Myocyte (in vitro differentiated cells): ENCODE results near the gene ITFG1. TPM values are rescaled to one million over a fixed set of nuclear protein-coding genes. Genes with fewer than 3 reads are reported as not detected.

Source experiments
- DNase-seq: peaks from one replicate; pipeline ENCODE4 v3.0.0-alpha.2; 2012; ENCODE audit warnings: low read depth
- polyA plus RNA-seq: library from polyadenylated mRNA; unstranded; fragments of >200 nt; gene quantifications from one replicate; pipeline ENCODE4 v1.2.1, GENCODE V29; 2012; ENCODE audit warnings: missing spikeins
- total RNA-seq: library from RNA; depleted of rRNA; stranded (reverse); fragments of >200 nt; gene quantifications from 2 replicates; pipeline ENCODE4 v1.2.3, GENCODE V29; 2014

The ITFG1 gene
- 78.4 and 97.2 TPM in 2 replicates for total RNA-seq
- 63.9 TPM for polyA plus RNA-seq

DNA sequence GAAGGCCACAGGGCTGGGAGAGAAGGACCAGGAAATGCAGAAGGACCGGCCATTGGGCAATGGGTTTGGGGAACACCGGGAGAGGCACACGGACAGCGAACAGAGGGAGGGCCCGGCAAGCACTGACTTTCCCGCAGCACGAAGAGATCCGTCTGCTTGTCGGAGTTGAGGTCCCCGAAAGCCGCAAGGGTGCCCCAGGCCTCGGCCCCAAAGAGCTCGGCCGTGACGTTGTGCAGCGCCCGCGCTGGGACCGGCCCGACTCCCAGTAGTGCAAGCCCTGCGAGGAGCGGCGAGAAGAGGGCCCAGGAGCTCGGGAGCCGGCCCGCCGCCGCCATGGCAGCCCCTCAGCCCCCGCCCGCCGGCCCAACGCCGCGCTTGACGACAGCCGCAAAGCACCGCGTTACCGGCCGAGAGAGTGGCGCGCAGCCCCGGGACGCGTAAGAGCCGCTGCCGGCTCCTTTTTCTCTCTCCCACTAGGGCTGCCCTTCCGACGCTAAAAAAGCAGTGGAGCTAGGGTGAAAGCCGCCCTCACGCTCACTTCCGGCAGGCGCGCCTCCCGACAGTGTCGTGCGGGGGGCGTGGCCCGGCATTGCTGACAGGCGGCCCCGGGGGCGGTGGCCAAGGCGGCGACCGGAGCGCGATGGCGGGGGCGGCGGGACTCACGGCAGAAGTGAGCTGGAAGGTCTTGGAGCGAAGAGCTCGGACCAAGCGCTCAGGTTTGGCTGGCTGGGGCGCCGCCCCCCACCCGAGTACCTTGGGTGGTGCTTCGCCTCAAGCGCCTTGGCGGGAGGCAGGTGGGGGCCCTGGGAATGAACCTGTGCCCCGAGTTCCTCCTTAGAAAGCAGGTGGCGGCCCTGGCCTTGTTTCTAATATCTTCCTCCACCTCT, at the start of gene ITFG1, which contains the start of gene PHKB:
TSS of gene ITFG1 (minus strand) at position 353 of the 887 bp plus-strand sequence. CDS start at position 335, 18 bp downstream.
TSS of gene PHKB (plus strand) at position 621 of the 887 bp plus-strand sequence. CDS start at position 641, 20 bp downstream.
- DNase-seq = peak; percentile 93

DNA sequence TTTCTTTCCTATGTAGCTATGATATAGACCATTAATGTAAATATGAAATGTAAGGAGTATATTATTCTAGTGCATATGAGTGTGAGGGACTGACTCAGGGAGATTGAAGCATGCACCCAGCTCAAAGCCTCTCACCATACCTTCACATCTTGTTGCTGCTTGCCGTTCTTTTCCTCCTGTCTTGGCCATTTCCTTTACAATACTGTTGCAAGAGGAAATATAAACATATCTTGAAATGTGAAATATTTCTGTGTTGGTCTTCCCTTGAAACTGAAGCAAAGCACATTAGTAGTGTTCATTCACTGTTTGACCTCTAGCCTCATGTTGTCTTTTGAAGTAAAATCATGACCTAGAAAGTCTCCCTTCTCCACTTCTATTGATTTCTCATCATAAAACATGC, 46.8 kb upstream of the ITFG1 start:
- no peak for DNase-seq

DNA sequence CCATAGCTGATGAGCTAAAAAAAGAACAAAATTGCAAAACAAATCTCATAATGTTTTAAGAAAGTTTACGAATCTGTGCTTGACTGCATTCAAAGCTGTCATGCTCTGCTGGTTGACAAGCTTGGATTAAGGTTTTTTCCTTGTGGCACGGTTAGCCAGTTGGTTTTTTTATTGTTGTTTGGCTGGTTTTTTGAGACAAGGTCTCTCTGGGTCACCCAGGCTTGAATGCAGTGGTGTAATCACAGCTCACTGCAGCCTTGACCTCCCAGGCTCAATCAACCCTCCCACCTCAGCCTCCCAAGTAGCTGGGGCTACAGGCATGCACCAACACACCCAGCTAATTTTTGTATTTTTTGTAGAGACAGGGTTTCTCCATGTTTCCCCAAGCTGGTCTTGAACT, 45.9 kb upstream of the ITFG1 start:
- DNase-seq = no peak

DNA sequence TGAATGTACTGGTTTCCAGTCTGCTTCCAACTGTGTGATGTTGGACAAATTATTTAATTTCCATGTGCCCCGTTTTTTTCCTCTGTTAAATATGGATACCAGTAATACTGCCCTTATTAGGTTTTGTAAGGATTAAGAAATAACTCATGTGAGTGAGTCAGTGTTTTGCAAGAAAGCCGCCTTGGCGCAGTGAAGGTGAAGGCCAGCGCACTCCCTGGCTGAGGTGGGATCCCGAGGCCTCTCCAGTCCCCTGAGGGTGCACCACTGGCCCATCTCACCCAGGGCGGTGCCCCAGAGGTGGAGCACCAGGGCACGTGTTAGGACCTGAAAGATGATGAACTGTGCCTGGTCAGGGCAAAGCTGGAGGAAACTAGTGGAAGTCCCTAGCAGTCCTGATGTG, 43.7 kb upstream of the ITFG1 start:
- DNase-seq = no peak

DNA sequence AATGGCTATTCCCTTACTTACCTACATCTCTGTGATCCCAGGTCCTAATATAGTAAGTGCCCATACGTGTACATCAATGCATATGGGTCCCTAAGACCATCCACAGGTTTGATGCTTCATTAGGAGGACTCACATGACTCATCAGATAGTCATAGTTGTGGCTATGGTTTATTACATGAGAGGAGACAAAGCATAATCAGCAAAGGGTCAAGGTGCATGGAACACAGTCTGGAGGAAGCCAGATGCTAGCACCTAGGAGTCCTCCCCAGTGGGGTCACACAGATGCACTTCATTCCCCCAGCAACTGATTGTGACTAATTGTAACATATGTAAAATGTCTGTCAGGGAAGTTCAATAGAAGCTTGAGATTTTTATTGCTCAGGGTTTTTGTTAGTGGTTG, 43.1 kb upstream of the ITFG1 start:
- no peak for DNase-seq

DNA sequence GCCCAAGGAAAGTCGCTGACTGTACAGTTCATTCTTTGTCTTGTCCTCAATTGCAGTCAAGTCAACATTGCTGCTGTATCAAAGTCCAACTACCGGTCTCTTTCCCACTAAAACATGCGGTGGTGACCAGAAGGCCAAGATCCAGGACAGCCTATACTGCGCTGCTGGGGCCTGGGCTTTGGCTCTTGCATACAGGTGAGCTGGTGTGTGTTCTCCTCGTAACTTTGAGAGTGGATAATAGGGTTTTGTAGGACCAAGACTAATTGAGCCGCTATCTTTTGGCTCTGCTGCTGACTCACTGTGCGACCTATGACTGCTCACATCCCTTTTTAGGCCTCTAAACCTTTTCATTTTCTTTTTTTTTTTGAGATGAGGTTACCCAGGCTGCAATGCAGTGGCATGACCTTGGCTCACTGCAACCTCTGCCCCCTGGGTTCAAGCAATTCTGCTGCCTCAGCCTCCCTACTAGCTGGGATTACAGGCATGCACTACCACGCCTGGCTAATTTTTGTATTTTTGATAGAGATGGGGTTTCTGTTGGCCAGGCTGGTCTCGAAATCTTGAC, 38.9 kb upstream of the ITFG1 start:
- no peak for DNase-seq

DNA sequence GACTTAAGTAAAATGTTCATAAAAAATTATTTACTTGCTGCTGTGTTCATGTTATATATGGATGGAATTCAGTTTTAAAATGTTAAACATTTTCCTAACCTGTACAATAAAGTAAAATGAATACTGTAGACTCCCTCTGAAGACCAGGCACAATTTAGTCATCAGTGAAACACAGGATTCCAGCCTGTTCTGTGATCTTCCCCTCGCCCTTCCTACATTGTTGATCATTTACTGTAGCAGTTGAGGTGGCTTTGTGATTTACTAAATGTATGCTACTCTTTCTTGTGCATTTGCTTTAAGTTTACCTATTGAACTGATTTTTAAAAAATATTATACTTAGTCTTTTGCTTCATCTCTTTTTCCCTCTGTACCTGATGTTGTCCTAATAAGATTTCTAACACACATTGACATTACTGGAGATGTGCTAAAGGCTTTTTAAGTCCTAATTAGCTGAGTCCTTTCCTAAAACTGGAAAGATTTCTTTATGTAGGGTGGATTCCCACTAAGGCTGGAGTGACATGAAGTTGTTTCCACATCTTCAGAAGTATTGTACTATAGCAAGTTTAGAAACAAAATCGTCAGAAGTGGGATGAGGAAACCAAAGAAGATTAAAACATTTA, 38.3 kb upstream of the ITFG1 start:
- no peak for DNase-seq

DNA sequence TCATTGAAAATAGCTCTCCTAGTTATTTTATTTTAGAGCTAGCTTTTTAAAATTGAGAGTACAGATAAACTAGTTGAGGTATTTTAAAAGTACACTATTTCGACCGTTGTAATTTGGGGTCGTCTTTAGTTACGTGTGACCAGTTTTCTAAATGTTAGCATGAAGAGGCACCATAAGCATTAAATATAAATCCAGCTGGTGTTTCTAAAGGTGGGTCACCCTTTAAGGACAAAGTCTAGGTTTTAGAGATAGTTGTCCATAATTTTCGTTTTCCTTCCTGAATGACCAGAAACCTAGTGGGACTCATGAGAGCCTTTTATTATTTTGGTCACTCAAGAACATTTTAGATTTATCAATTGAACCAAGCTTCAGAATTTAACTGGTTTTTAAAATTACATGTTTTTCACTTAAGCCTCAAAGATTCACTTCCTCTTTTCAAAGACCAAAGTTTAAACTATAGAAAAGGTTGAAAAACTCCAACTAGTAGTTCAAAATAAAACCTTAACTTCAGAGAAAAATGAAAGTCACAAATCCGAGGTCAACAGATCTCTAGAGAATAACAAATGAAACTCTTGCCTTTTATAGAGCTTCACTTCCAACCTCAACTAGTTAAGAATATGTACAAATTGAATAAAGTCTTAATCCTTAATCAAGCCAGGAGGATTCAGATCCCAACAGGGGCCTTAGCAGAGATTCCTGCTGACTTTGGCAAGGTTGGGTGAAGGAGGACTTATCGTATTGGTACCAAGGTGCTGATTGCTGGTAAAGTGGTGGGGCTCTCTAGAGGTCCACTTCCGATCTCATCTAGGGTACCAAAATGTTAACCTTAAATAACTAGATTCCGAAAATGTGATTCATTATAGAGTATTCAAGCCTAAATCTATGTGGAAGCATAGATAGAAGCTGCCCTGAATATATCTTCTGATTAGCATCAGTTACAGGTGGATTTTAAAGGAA, 32.8 kb upstream of the ITFG1 start:
- no peak for DNase-seq

DNA sequence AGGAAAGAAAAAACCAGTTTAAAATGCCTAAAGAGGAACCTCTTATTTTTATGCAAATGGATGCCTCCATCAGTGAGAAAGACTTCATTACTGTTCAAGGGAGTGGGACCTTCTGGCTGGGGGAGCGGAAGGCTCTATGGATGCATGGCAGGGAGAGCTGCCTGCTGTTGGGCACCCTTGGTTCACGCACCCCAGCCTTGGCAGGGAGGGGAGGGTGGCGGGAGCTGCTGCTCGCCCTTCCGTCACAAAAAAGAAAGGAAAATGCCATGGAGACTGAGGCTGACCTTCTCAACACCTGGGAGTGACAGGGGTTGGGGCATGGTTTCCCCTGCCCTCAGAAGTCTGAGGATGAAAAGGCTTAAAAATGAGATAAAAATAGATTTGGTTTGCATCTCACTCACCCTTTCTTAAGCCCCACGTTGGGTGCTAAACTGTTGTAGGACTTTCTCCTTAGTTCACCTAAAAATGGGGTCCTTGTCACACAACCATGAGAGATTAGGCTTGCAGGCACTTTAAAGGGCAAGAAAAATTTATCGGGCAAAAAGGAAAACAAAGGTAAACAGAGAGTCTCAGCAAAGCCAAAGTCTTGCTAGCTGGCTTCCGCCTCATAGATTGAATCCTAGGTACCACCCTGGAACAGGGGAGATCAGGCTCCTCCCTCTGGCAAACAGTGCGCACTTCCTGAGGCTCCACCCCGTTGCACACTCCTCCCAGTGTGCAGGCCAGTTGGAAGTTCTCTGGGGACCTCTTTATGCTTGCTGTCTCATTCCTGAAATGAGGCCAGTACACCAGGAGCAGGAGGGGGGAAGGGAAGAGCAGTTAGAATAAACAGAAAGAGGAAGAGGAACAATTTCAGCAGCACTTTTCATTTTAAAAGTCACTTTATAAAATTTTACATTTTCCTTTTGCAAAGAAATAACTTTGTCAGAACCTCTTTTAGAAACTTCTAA, 31.8 kb upstream of the ITFG1 start:
- DNase-seq = peak; percentile 47

DNA sequence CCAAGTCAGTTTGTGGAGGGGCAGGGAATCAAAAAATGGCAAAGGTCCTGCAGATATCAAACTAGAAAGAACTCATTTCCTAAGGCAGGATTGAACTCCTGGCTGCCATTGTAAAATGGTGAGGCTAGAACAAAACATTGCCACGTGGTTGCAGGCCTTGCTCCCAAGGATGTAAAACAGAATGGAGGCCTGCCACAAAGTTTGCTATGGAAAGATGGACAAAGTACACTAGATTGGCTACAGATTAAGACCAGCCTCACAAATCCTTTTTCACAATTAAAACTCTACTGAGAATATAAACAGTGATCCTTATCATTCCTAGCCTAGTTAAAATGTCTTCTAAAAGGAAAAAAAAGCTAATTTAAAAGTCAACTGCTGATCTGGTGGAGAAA, 31.2 kb upstream of the ITFG1 start:
- DNase-seq = no peak

DNA sequence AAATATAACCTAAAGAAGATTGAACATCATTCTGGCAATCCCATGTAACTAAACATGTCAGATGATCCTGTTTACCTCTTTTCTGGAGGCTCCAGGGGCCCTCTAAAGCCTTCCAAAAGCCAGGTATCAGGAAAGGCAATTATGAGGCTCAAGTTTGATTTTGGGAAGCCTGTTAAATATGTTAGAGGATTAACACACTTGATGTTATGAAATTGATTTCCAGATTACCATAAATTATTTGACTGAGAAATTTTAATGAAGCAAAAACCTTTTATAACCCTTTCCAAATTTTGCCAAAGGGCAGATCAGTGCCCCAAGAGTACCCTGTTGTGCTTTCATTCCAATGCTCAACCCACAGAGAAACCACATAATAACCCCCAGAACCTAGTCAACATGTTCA, 29.6 kb upstream of the ITFG1 start:
- DNase-seq = no peak

DNA sequence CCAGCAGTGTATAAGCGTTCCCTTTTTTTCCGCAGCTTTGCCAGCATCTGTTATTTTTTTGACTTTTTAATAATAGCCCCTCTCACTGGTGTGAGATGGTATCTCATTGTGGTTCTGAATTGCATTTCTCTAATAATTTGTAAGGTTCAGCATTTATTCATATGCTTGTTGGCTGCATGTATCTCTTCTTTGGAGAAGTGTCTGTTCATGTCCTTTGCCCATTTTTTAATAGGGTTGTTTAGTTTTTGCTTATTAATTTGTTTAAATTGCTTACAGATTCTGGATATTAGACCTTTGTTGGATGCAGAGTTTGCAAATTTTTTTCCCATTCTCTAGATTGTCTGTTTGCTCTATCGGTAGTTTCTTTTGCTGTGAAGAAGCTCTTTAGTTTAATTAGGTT, 27.2 kb upstream of the ITFG1 start:
- no peak for DNase-seq

DNA sequence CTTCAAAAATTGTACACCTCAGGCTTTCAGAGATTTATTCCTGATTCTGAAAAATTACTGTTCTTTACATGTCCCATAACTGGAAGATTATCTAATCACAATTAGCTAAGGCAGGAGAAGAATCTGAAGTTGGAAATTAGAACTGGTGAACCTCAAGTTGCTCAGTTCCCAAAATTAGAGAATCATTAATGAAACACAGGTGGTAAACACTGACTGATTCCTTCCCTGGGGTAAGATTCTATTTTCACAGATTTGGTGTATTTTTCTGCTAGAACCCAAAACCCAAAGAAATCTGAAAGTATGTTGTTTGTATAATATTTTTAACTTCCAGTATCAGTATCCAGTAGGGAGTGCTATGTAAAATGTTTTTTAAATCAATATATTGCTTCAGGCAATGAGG, 26.0 kb upstream of the ITFG1 start:
- DNase-seq = no peak

DNA sequence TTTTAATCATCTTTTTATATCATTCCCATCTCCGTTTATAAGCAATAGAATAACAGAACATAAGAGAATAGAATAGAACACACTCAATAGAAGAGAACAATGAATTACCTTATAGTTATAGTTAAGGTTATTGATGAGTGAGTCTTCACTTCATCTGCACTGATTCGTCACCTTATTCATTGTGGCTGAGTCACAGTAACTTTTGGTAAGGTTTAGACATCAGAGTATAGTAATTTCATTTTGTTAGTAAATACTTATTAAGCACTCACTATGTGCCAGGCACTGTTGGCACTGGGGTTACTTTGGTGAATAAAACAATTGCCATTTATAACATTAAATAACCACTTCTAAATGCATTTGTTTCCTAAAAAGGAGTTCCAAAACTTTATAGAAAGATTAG, 22.8 kb upstream of the ITFG1 start:
- DNase-seq = no peak

DNA sequence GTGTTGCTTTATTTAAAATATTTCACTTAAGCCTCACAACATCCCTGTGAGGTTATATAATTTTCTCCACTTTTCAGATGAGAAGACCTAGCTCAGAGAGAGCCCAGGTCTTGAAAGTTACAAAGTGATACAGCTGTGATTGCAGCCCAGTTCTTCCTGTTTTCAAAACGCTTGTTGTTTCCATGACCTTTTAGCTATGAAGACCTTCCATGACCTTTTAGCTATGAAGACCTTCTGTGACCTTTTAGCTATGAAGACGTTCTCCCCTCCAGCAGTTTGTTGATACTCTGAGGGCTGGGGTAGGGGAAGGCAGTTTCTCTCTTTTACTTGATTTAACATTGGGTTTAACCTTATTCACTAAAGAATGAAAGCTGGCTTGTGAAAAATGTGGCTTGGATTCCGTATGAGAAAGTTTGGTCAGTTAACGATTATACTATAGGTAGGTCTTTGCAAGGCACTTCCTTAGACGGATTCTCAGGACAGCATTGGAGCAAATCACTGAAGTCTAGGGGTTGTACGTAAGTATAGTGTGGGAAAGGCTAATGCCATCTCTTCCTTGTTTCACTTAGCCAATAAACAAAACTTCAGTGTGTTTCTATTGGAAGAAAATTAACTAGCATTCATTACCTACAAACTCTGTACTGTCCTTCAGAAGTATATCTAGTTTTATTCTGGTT, 21.0 kb upstream of the ITFG1 start:
- DNase-seq = no peak

DNA sequence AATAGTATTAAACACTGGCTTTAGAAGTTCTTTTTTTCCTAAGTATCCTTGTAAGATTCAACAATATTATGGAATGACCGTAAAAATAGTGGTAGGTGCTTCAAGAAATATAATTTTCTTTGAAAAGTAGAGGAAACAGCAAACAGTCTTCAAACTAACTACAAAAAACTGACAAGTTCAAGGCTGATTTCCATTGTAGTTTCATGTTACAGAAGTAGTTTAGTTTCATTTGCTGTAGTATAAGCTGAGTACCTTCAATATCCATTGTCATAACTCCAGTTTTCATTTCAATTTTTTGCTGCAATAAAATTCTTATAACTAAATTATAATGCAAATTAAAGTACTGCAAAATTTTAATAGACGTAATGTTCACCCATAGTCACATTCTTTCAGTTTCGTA, 19.5 kb upstream of the ITFG1 start:
- no peak for DNase-seq

DNA sequence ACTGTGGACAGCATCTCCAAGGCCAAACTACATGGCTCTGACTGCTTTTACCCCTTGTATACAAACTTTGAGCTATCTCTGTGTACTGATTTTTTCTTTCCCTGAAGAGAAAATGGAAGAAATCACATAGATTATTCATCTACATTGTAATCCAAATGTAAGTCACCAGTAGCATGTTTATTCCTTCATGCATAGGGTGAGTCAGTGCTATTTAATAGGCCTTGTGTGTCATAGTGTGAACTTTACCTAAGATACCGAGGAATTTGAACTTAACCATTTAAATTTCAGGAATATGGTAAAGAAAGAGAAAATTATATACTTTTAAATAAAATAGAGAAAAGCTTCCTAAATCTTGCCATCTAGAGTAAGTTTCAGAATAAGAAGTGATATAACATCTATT, 16.8 kb upstream of the ITFG1 start:
- no peak for DNase-seq

DNA sequence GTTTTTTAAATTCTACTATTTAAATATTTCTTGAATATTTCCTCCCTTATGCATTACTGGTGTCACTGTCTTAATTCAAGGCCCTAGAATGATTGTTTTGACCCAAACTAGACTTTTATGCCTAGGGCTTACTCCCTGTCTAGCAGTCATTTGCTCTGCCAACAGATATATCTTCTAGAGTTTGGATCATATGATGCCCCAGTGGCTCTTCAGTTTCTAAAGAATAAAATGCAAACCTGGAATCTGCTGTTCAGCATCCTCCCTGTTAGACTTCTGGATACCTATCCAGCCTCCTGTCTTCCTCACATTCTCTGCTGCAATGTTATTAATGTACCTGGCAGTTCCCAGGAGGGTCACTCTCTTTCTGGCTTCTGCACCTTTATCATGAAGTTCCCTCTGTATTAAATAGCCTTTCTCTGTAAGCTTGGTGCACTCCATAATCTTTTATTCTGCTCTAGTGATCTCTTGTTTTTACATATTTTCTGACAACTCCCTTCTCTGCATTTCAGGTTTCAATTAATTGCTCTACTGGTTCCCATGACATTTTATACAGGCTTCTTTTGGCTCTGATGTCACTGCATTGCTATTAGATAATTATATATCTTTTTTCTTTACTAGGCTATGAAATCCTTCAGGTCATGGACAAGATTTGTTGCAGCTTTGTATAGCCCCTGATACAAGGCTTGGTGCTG, 15.9 kb upstream of the ITFG1 start:
- DNase-seq = no peak

DNA sequence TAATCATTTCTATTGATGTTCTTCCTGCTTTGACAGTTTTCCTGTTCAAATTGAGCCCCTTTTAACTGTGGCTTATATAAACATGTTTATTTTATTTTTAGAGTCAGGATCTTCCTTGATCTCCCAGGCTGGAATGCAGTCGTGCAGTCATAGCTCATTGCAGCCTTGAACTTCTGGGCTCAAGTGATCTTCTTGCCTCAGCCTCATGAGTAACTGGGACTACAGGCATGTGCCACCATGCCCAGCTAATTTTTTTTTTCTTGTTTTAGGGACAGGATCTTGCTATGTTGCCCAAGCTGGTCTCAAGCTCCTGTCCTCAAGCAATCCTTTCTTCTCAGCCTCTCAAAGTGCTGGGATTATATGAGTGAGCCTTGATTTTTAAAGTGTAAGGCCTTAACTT, 14.9 kb upstream of the ITFG1 start:
- DNase-seq = peak; percentile 53
